ENCODE measurements around the gene LRFN2.

The LRFN2 gene

GRCh38 chr6:40529919-40530318 lies 57.2 kb downstream of the LRFN2 start:
- TF ChIP-seq POLR2A (IDR thresholded peaks at IDR 0.05; ENCODE audit: low read depth, low read length) (no peak), POLR2AphosphoS5 (IDR thresholded peaks at IDR 0.05; ENCODE audit: low read depth, low read length) (no peak), POU2F2 (IDR thresholded peaks at IDR 0.05; ENCODE audit: low read depth, low read length) (no peak), TAF1 (IDR thresholded peaks at IDR 0.05; ENCODE audit: low read depth, low read length) (no peak), PAX5 (IDR thresholded peaks at IDR 0.05; ENCODE audit: insufficient read depth, low read length, severe bottlenecking) (no peak), SPI1 (IDR thresholded peaks at IDR 0.05; ENCODE audit: low read depth, low read length) (no peak)
- FAIRE-seq (no peak), DNase-seq (ENCODE audit: insufficient read length, low spot score) (no peak)

- DNase-seq (ENCODE audit: insufficient read length, low spot score) (no peak), FAIRE-seq (no peak)
- no peak for TF ChIP-seq POLR2AphosphoS5 (IDR thresholded peaks at IDR 0.05; ENCODE audit: low read depth, low read length)
- TF ChIP-seq POU2F2 (IDR thresholded peaks at IDR 0.05; ENCODE audit: low read depth, low read length) = no peak
- no peak for TF ChIP-seq TAF1 (IDR thresholded peaks at IDR 0.05; ENCODE audit: low read depth, low read length)
- TF ChIP-seq POLR2A (IDR thresholded peaks at IDR 0.05; ENCODE audit: low read depth, low read length) = no peak
- TF ChIP-seq SPI1 (IDR thresholded peaks at IDR 0.05; ENCODE audit: low read depth, low read length) = no peak
- TF ChIP-seq PAX5 (IDR thresholded peaks at IDR 0.05; ENCODE audit: insufficient read depth, low read length, severe bottlenecking) = no peak
Observed at GRCh38 chr6:40529040-40529439, 58.1 kb downstream of the LRFN2 start.

- FAIRE-seq = no peak
- TF ChIP-seq SPI1 (IDR thresholded peaks at IDR 0.05; ENCODE audit: low read depth, low read length) (no peak), PAX5 (IDR thresholded peaks at IDR 0.05; ENCODE audit: insufficient read depth, low read length, severe bottlenecking) (no peak), POU2F2 (IDR thresholded peaks at IDR 0.05; ENCODE audit: low read depth, low read length) (no peak)
- no peak for DNase-seq (ENCODE audit: insufficient read length, low spot score)
Observed at GRCh38 chr6:40528051-40528450, 59.1 kb downstream of the LRFN2 start.

GRCh38 chr6:40526036-40526435 lies 61.1 kb downstream of the LRFN2 start:
- FAIRE-seq = no peak
- TF ChIP-seq SPI1 (IDR thresholded peaks at IDR 0.05; ENCODE audit: low read depth, low read length) (no peak), POLR2A (IDR thresholded peaks at IDR 0.05; ENCODE audit: low read depth, low read length) (no peak), TAF1 (IDR thresholded peaks at IDR 0.05; ENCODE audit: low read depth, low read length) (no peak)
- no peak for DNase-seq (ENCODE audit: insufficient read length, low spot score)

GRCh38 chr6:40524797-40525585 lies 62.2 kb downstream of the LRFN2 start:
- TF ChIP-seq TAF1 (IDR thresholded peaks at IDR 0.05; ENCODE audit: low read depth, low read length) = no peak
- TF ChIP-seq POU2F2 (IDR thresholded peaks at IDR 0.05; ENCODE audit: low read depth, low read length) = no peak
- no peak for TF ChIP-seq POLR2A (IDR thresholded peaks at IDR 0.05; ENCODE audit: low read depth, low read length)
- no peak for TF ChIP-seq SPI1 (IDR thresholded peaks at IDR 0.05; ENCODE audit: low read depth, low read length)
- TF ChIP-seq POLR2AphosphoS5 (IDR thresholded peaks at IDR 0.05; ENCODE audit: low read depth, low read length) = no peak
- no peak for TF ChIP-seq PAX5 (IDR thresholded peaks at IDR 0.05; ENCODE audit: insufficient read depth, low read length, severe bottlenecking)
- FAIRE-seq = no peak
- no peak for DNase-seq (ENCODE audit: insufficient read length, low spot score)

GRCh38 chr6:40523505-40524172 lies 63.5 kb downstream of the LRFN2 start:
- FAIRE-seq (no peak), DNase-seq (ENCODE audit: insufficient read length, low spot score) (no peak)
- TF ChIP-seq PAX5 (IDR thresholded peaks at IDR 0.05; ENCODE audit: insufficient read depth, low read length, severe bottlenecking) = no peak
- no peak for TF ChIP-seq POLR2AphosphoS5 (IDR thresholded peaks at IDR 0.05; ENCODE audit: low read depth, low read length)

GRCh38 chr6:40521496-40521895 lies 65.7 kb downstream of the LRFN2 start:
- no peak for TF ChIP-seq PAX5 (IDR thresholded peaks at IDR 0.05; ENCODE audit: insufficient read depth, low read length, severe bottlenecking)
- TF ChIP-seq SPI1 (IDR thresholded peaks at IDR 0.05; ENCODE audit: low read depth, low read length) = no peak
- no peak for TF ChIP-seq POLR2AphosphoS5 (IDR thresholded peaks at IDR 0.05; ENCODE audit: low read depth, low read length)
- TF ChIP-seq POLR2A (IDR thresholded peaks at IDR 0.05; ENCODE audit: low read depth, low read length) = no peak
- TF ChIP-seq TAF1 (IDR thresholded peaks at IDR 0.05; ENCODE audit: low read depth, low read length) = no peak
- TF ChIP-seq POU2F2 (IDR thresholded peaks at IDR 0.05; ENCODE audit: low read depth, low read length) = no peak
- no peak for FAIRE-seq
- DNase-seq (ENCODE audit: insufficient read length, low spot score) = no peak

GRCh38 chr6:40520678-40521077 lies 66.5 kb downstream of the LRFN2 start:
- no peak for DNase-seq (ENCODE audit: insufficient read length, low spot score)
- no peak for TF ChIP-seq POU2F2 (IDR thresholded peaks at IDR 0.05; ENCODE audit: low read depth, low read length)
- no peak for TF ChIP-seq PAX5 (IDR thresholded peaks at IDR 0.05; ENCODE audit: insufficient read depth, low read length, severe bottlenecking)
- TF ChIP-seq POLR2AphosphoS5 (IDR thresholded peaks at IDR 0.05; ENCODE audit: low read depth, low read length) = no peak
- TF ChIP-seq TAF1 (IDR thresholded peaks at IDR 0.05; ENCODE audit: low read depth, low read length) = no peak
- TF ChIP-seq SPI1 (IDR thresholded peaks at IDR 0.05; ENCODE audit: low read depth, low read length) = no peak
- TF ChIP-seq POLR2A (IDR thresholded peaks at IDR 0.05; ENCODE audit: low read depth, low read length) = no peak

GRCh38 chr6:40520084-40520483 lies 67.1 kb downstream of the LRFN2 start:
- DNase-seq (ENCODE audit: insufficient read length, low spot score) = no peak
- no peak for FAIRE-seq
- TF ChIP-seq TAF1 (IDR thresholded peaks at IDR 0.05; ENCODE audit: low read depth, low read length) (no peak), POLR2AphosphoS5 (IDR thresholded peaks at IDR 0.05; ENCODE audit: low read depth, low read length) (no peak), SPI1 (IDR thresholded peaks at IDR 0.05; ENCODE audit: low read depth, low read length) (no peak), POU2F2 (IDR thresholded peaks at IDR 0.05; ENCODE audit: low read depth, low read length) (no peak), POLR2A (IDR thresholded peaks at IDR 0.05; ENCODE audit: low read depth, low read length) (no peak), PAX5 (IDR thresholded peaks at IDR 0.05; ENCODE audit: insufficient read depth, low read length, severe bottlenecking) (no peak)

More at GRCh38 chr6:40520678-40521077, 66.5 kb downstream of the LRFN2 start:
- FAIRE-seq = no peak

- TF ChIP-seq POLR2AphosphoS5 (IDR thresholded peaks at IDR 0.05; ENCODE audit: low read depth, low read length) = no peak
- no peak for TF ChIP-seq POU2F2 (IDR thresholded peaks at IDR 0.05; ENCODE audit: low read depth, low read length)
- no peak for TF ChIP-seq SPI1 (IDR thresholded peaks at IDR 0.05; ENCODE audit: low read depth, low read length)
- TF ChIP-seq PAX5 (IDR thresholded peaks at IDR 0.05; ENCODE audit: insufficient read depth, low read length, severe bottlenecking) = no peak
- no peak for TF ChIP-seq POLR2A (IDR thresholded peaks at IDR 0.05; ENCODE audit: low read depth, low read length)
- TF ChIP-seq TAF1 (IDR thresholded peaks at IDR 0.05; ENCODE audit: low read depth, low read length) = no peak
- DNase-seq (ENCODE audit: insufficient read length, low spot score) = no peak
Observed at GRCh38 chr6:40517654-40518053, 69.5 kb downstream of the LRFN2 start.

More at GRCh38 chr6:40517654-40518053, 69.5 kb downstream of the LRFN2 start:
- no peak for FAIRE-seq

All from GM12891 (cell line).